HG02852 (cell line): Measurements from ENCODE around the gene FAM171A1.
"Not testable (repeated sequence)": the region's sequence is repeated elsewhere in the genome, so short reads cannot be mapped to it uniquely, and the experiment has no call there.

ENCODE experiments used
- ATAC-seq: cut with Tn5 transposase; IDR thresholded peaks from one replicate; pipeline ENCODE4 v1.9.1; 2021; ENCODE audit warnings: mild to moderate bottlenecking, moderate library complexity; ENCODE audit not compliant: unreplicated experiment

Gene FAM171A1

GRCh38 chr10:15320522-15321203, 50.4 kb downstream of the FAM171A1 start:
- ATAC-seq, result no peak

GRCh38 chr10:15320118-15320517, 51.0 kb downstream of the FAM171A1 start:
- ATAC-seq, result no peak

GRCh38 chr10:15316871-15317464, 54.1 kb downstream of the FAM171A1 start:
- ATAC-seq, result no peak

GRCh38 chr10:15316145-15316544, 54.9 kb downstream of the FAM171A1 start:
- no peak for ATAC-seq

- ATAC-seq, result no peak
Measured at GRCh38 chr10:15315286-15315685, 55.8 kb downstream of the FAM171A1 start.

- ATAC-seq, result no peak
Measured at GRCh38 chr10:15314482-15315045, 56.5 kb downstream of the FAM171A1 start.

- ATAC-seq, result no peak
Measured at GRCh38 chr10:15313843-15314242, 57.2 kb downstream of the FAM171A1 start.

- ATAC-seq, result no peak
Measured at GRCh38 chr10:15313047-15313446, 58.0 kb downstream of the FAM171A1 start.

GRCh38 chr10:15311569-15312280, 59.4 kb downstream of the FAM171A1 start:
- ATAC-seq, result no peak

- no peak for ATAC-seq
Measured at GRCh38 chr10:15310776-15311568, 60.1 kb downstream of the FAM171A1 start.

GRCh38 chr10:15309221-15309620, 61.9 kb downstream of the FAM171A1 start:
- ATAC-seq, result no peak

GRCh38 chr10:15306735-15307280, 64.3 kb downstream of the FAM171A1 start:
- ATAC-seq, result no peak

- no peak for ATAC-seq
Measured at GRCh38 chr10:15305634-15306033, 65.5 kb downstream of the FAM171A1 start.

GRCh38 chr10:15305161-15305560, 65.9 kb downstream of the FAM171A1 start:
- no peak for ATAC-seq

GRCh38 chr10:15302188-15302956, 68.7 kb downstream of the FAM171A1 start:
- not testable (repeated sequence) for ATAC-seq

GRCh38 chr10:15300697-15301096, 70.4 kb downstream of the FAM171A1 start:
- no peak for ATAC-seq

GRCh38 chr10:15300145-15300544, 70.9 kb downstream of the FAM171A1 start:
- ATAC-seq, result no peak

- no peak for ATAC-seq
Measured at GRCh38 chr10:15296701-15297100, 74.4 kb downstream of the FAM171A1 start.

GRCh38 chr10:15295537-15296325, 75.4 kb downstream of the FAM171A1 start:
- no peak for ATAC-seq
